Parathyroid adenoma (tissue), 2 donors: ENCODE data around the gene PRKAA2.

ENCODE experiments used
- H2AFZ ChIP-seq: fragments of 300-600 bp; sonication (generic); one replicate; pipeline ENCODE4 v1.7.0; 2017; ENCODE audit warnings: antibody characterized with exemption, mild to moderate bottlenecking
- H3K27ac ChIP-seq: fragments of 300-600 bp; sonication (generic); one replicate; pipeline ENCODE4 v1.7.0; 2017
- H3K27me3 ChIP-seq: fragments of 300-600 bp; sonication (generic); one replicate; pipeline ENCODE4 v1.7.0; 2017; ENCODE audit warnings: low read length; ENCODE audit not compliant: control insufficient read depth, insufficient read depth
- H3K36me3 ChIP-seq: fragments of 300-600 bp; sonication (generic); one replicate; pipeline ENCODE4 v1.7.0; 2017; ENCODE audit warnings: low read length; ENCODE audit not compliant: control insufficient read depth, insufficient read depth
- H3K4me1 ChIP-seq: fragments of 300-600 bp; sonication (generic); one replicate; pipeline ENCODE4 v1.7.0; 2017; ENCODE audit warnings: control low read depth
- H3K4me2 ChIP-seq: fragments of 300-600 bp; sonication (generic); one replicate; pipeline ENCODE4 v1.7.0; 2017; ENCODE audit warnings: low read length
- H3K4me3 ChIP-seq: fragments of 300-600 bp; sonication (generic); one replicate; pipeline ENCODE4 v1.7.0; 2017; ENCODE audit warnings: low read depth, low read length
- H3K79me2 ChIP-seq: fragments of 300-600 bp; sonication (generic); one replicate; pipeline ENCODE4 v1.7.0; 2017; ENCODE audit warnings: control low read depth
- H3K9ac ChIP-seq: fragments of 300-600 bp; sonication (generic); one replicate; pipeline ENCODE4 v1.7.0; 2017; ENCODE audit warnings: mild to moderate bottlenecking
- H3K9me3 ChIP-seq: fragments of 300-600 bp; sonication (generic); one replicate; pipeline ENCODE4 v1.7.0; 2017; ENCODE audit warnings: low read length; ENCODE audit not compliant: control insufficient read depth
- TF ChIP-seq, protein P1 (sequence below): fragments of 300-600 bp; sonication (generic); IDR thresholded peaks from one replicate; pipeline ENCODE4 v1.7.0; 2017; ENCODE audit warnings: antibody characterized with exemption, mild to moderate bottlenecking
- donor health status: primary hyperparathyroidism.

Gene PRKAA2

DNA sequence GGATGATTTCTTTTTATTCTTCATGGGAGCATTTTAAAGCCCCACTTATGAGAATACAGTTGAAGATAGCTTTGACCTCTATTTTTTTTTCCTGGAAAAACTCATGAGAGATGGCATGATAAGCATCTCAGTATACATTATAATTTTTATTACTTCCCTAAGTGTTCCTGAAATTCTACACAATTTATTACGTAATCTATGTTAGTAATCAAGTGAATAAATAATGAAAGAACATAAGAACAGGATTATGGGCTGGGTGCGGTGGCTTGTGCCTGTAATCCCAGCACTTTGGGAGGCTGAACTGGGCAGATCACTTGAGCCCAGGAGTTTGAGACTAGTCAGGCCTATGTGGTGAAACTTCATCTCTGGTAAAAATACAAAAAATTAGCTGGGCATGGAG lies 13.2 kb upstream of the PRKAA2 start:
- H3K36me3 ChIP-seq: no peaks in the 10 kb centered on the region
- no peaks in the 10 kb centered on the region for H3K9me3 ChIP-seq
- no peak overlapping the region for H3K4me3 ChIP-seq
- H3K4me1 ChIP-seq: no peaks in the 10 kb centered on the region
- H2AFZ ChIP-seq: no peak overlapping the region
- TF ChIP-seq, protein P1, sequence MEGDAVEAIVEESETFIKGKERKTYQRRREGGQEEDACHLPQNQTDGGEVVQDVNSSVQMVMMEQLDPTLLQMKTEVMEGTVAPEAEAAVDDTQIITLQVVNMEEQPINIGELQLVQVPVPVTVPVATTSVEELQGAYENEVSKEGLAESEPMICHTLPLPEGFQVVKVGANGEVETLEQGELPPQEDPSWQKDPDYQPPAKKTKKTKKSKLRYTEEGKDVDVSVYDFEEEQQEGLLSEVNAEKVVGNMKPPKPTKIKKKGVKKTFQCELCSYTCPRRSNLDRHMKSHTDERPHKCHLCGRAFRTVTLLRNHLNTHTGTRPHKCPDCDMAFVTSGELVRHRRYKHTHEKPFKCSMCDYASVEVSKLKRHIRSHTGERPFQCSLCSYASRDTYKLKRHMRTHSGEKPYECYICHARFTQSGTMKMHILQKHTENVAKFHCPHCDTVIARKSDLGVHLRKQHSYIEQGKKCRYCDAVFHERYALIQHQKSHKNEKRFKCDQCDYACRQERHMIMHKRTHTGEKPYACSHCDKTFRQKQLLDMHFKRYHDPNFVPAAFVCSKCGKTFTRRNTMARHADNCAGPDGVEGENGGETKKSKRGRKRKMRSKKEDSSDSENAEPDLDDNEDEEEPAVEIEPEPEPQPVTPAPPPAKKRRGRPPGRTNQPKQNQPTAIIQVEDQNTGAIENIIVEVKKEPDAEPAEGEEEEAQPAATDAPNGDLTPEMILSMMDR: no peak
- no peak overlapping the region for H3K4me2 ChIP-seq
- H3K79me2 ChIP-seq: no peaks in the 10 kb centered on the region
- H3K27ac ChIP-seq: no peak overlapping the region
- no peak overlapping the region for H3K9ac ChIP-seq
- no peaks in the 10 kb centered on the region for H3K27me3 ChIP-seq

DNA sequence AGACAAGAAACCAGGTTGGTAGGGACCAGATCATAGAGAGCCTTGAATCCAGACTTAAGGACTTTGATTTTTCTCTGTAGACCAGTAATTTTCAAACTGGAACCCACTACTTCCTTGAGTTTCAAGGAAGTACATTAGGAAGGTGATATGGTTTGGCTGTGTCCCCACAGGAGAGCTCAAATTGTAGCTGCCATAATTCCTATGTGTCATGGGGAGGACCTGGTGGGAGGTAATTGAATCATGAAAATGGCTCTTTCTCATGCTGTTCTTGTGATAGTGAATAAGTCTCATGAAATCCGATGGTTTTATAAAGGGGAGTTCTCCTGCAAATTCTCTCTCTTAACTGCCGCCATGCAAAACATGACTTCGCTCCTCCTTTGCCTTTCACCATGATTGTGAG lies 10.1 kb upstream of the PRKAA2 start:
- no peak overlapping the region for H3K4me3 ChIP-seq
- no peaks in the 10 kb centered on the region for H3K36me3 ChIP-seq
- no peak overlapping the region for H2AFZ ChIP-seq
- H3K4me2 ChIP-seq: no peak overlapping the region
- H3K9ac ChIP-seq: no peak overlapping the region
- no peaks in the 10 kb centered on the region for H3K27me3 ChIP-seq
- no peak overlapping the region for H3K27ac ChIP-seq
- TF ChIP-seq, protein P1: no peak
- H3K9me3 ChIP-seq: no peaks in the 10 kb centered on the region
- H3K4me1 ChIP-seq: no peaks in the 10 kb centered on the region
- H3K79me2 ChIP-seq: no peaks in the 10 kb centered on the region

DNA sequence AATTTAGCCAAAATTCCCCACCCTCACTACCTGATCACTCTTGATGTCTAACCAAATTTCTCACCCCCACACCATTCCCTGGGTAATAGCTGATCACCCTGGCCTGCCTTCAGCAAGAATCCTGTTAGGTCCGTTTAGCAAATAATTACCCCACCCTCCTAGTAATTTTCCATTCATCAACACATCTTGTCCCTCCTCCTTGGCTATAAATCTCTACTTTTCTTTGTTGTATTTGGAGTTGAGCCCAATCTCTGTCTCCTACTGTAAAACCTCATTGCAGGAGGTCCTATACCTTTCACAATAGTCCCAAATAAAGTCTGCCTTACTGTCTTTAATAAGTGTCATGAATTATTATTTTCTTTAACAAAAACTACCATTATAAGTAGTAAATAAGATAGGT lies 6.9 kb upstream of the PRKAA2 start:
- TF ChIP-seq, protein P1: no peak
- H3K27ac ChIP-seq: no peak overlapping the region
- no peaks in the 10 kb centered on the region for H3K4me1 ChIP-seq
- H3K9me3 ChIP-seq: no peaks in the 10 kb centered on the region
- H3K4me2 ChIP-seq: no peak overlapping the region
- no peaks in the 10 kb centered on the region for H3K79me2 ChIP-seq
- H3K4me3 ChIP-seq: no peak overlapping the region
- no peaks in the 10 kb centered on the region for H3K27me3 ChIP-seq
- no peaks in the 10 kb centered on the region for H3K36me3 ChIP-seq
- H3K9ac ChIP-seq: no peak overlapping the region
- no peak overlapping the region for H2AFZ ChIP-seq

DNA sequence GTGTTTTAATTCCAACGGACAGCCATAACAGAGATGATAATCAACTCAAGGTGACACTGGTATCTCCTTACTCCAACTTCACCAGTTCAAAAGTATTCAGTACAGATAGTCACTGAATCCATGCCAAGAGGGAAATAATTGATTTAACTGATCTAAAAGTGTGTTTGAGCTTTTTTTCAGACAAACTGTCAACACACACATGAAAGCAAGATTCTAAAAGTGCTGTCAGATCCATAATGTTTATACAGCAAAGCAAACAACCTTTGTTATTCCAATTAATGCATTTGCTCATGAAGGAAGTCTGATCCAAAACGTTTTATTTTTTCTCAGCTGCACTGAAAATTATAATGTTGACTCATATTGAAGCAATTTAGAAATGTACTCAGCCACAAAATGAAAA lies 5.9 kb upstream of the PRKAA2 start:
- H3K79me2 ChIP-seq: no peaks in the 10 kb centered on the region
- H3K9ac ChIP-seq: no peak overlapping the region
- H3K36me3 ChIP-seq: no peaks in the 10 kb centered on the region
- TF ChIP-seq, protein P1: no peak
- no peaks in the 10 kb centered on the region for H3K27me3 ChIP-seq
- H2AFZ ChIP-seq: no peak overlapping the region
- H3K9me3 ChIP-seq: no peaks in the 10 kb centered on the region
- H3K4me3 ChIP-seq: no peak overlapping the region
- H3K4me1 ChIP-seq: no peaks in the 10 kb centered on the region
- H3K27ac ChIP-seq: no peak overlapping the region
- no peak overlapping the region for H3K4me2 ChIP-seq

DNA sequence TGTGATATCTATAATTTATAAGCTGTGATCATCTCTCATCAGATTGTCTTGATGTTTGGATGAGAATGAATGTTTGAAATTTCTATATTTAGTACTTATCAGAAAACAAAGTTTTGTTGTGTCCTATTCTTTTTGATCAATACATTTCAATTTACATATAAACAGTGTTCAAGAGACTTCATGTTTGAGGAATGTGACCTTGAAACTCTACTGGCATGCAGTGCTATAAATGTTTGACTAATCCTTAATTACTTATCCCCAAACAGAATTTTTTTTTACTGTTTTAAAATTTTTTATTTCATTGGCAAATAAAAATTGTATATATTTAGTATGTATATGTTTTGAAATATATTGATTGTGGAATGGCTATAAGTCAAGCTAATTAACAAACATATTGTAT lies 1.5 kb upstream of the PRKAA2 start:
- H2AFZ ChIP-seq: no peak overlapping the region
- TF ChIP-seq, protein P1: no peak

More for the DNA sequence above, 1.5 kb upstream of the PRKAA2 start:
- no peak overlapping the region for H3K27ac ChIP-seq
- H3K27me3 ChIP-seq: no peaks in the 10 kb centered on the region
- H3K79me2 ChIP-seq: no peaks in the 10 kb centered on the region
- H3K4me3 ChIP-seq: no peak overlapping the region
- H3K4me2 ChIP-seq: no peak overlapping the region
- H3K4me1 ChIP-seq: no peaks in the 10 kb centered on the region
- no peaks in the 10 kb centered on the region for H3K9me3 ChIP-seq
- no peaks in the 10 kb centered on the region for H3K36me3 ChIP-seq
- no peak overlapping the region for H3K9ac ChIP-seq
